ENCODE data around the gene ARHGEF28.

Gene ARHGEF28

GRCh38 chr5:73907164-73907563, 281.2 kb downstream of the ARHGEF28 start:
- DNase-seq: no peak

GRCh38 chr5:73908395-73908794, 282.4 kb downstream of the ARHGEF28 start:
- DNase-seq: no peak

- no peak for DNase-seq
Measured at GRCh38 chr5:73908846-73909245, 282.9 kb downstream of the ARHGEF28 start.

- no peak for DNase-seq
Measured at GRCh38 chr5:73909474-73909873, 283.5 kb downstream of the ARHGEF28 start.

GRCh38 chr5:73911761-73912393, 285.9 kb downstream of the ARHGEF28 start:
- DNase-seq: peak; percentile 40

GRCh38 chr5:73912821-73913271, 286.9 kb downstream of the ARHGEF28 start:
- no peak for DNase-seq

GRCh38 chr5:73913971-73914370, 288.0 kb downstream of the ARHGEF28 start:
- no peak for DNase-seq

- no peak for DNase-seq
Measured at GRCh38 chr5:73915345-73915744, 289.3 kb downstream of the ARHGEF28 start.

- no peak for DNase-seq
Measured at GRCh38 chr5:73917433-73917832, 291.4 kb downstream of the ARHGEF28 start.

GRCh38 chr5:73917891-73918290, 291.9 kb downstream of the ARHGEF28 start:
- DNase-seq: no peak

GRCh38 chr5:73918791-73919221, 292.8 kb downstream of the ARHGEF28 start:
- DNase-seq: no peak

GRCh38 chr5:73921741-73922140, 295.7 kb downstream of the ARHGEF28 start:
- DNase-seq: no peak

- no peak for DNase-seq
Measured at GRCh38 chr5:73922224-73922623, 296.2 kb downstream of the ARHGEF28 start.

GRCh38 chr5:73922875-73923557, 297.0 kb downstream of the ARHGEF28 start:
- no peak for DNase-seq

- DNase-seq: no peak
Measured at GRCh38 chr5:73928476-73929070, 302.6 kb downstream of the ARHGEF28 start.

- DNase-seq: no peak
Measured at GRCh38 chr5:73935719-73936118, 309.7 kb downstream of the ARHGEF28 start.

- no peak for DNase-seq
Measured at GRCh38 chr5:73938280-73938937, 312.4 kb downstream of the ARHGEF28 start.

GRCh38 chr5:73938938-73939320, 312.9 kb downstream of the ARHGEF28 start:
- no peak for DNase-seq

GRCh38 chr5:73939557-73939956, 313.6 kb downstream of the ARHGEF28 start:
- no peak for DNase-seq

GRCh38 chr5:73940026-73940425, 314.0 kb downstream of the ARHGEF28 start:
- DNase-seq: peak; percentile 45

- no peak for DNase-seq
Measured at GRCh38 chr5:73940801-73941200, 314.8 kb downstream of the ARHGEF28 start.

- no peak for DNase-seq
Measured at GRCh38 chr5:73942783-73943182, 316.8 kb downstream of the ARHGEF28 start.

GRCh38 chr5:73943397-73943796, 317.4 kb downstream of the ARHGEF28 start:
- no peak for DNase-seq

GRCh38 chr5:73944581-73944980, 318.6 kb downstream of the ARHGEF28 start:
- DNase-seq: no peak

Data from NCI-H774 (cell line).